Breast epithelium (tissue), 3 donors: ENCODE results near the gene RAX2.

ENCODE experiments used
- POLR2A ChIP-seq: fragments of 450-650 bp; IDR thresholded peaks from one replicate; pipeline ENCODE4 v1.6.1; 2016; ENCODE audit warnings: antibody characterized with exemption, mild to moderate bottlenecking, moderate library complexity
- POLR2AphosphoS5 ChIP-seq, 3 donors: sonication (generic); formaldehyde crosslinking; IDR thresholded peaks; one replicate each; pipeline ENCODE4 v1.6.1; 2017; ENCODE audit warnings: antibody characterized with exemption in 3 of 3

- TF ChIP-seq POLR2A (no peak), POLR2AphosphoS5 (IDR thresholded peaks at IDR 0.05) (no peak)
These were observed 17.2 kb upstream of the RAX2 start for GRCh38 chr19:3788996-3789778.
